Uterus (tissue), 2 donors: ENCODE data around the gene UNC13D.

Experiments used
- POLR2A ChIP-seq, 2 donors: fragments of 450-650 bp; IDR thresholded peaks; one replicate each; pipeline ENCODE4 v1.6.1; 2016; ENCODE audit warnings: antibody characterized with exemption in 2 of 2, mild to moderate bottlenecking in 1 of 2, moderate library complexity in 1 of 2
- TF ChIP-seq, protein P1 (sequence below), 4 experiments: fragments of 200-600 bp in 2 of 4; fragments of 450-650 bp in 2 of 4; sonication (generic) in 2 of 4; IDR thresholded peaks; one replicate each; pipeline ENCODE4 v1.5.1; 2016 to 2019; ENCODE audit warnings: antibody characterized with exemption in 4 of 4, mild to moderate bottlenecking in 2 of 4, moderate library complexity in 1 of 4

DNA sequence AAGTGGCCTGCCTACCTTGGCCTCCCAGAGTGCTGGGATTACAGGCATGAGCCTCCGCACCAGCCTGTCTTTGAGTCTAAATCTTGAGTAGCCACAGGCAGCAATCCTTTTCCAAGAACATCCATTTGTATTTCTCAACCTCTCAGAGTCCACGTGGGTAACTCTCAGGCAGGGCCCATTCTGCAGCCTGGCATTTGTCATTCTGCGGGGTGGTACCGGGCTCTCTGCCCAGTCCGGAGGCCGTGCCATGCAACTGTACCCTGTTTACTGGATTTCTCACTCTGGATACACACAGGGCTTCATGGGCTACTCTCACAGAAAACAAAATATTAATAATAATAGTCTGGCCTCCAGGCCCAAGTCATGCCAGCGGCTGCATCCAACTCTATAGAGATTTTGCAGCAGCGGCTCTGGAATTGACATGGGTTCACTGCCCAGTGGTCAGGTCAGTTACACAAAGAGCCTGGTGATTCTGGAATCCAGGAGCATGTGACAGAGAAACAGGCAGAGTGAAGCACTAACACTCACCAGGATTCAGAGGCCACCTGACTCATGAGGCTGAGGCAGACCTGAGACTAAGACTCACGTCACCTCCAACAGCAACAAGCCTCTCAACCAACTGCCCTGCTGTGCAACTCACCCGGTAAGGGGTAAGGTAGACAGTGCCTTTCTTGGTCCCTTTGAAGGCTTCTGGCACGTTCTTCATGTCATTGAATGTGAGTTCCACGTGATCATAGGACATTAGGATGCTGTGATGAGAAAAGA, 6.9 kb upstream of the UNC13D start:
- TF ChIP-seq POLR2A (IDR thresholded peaks at IDR 0.05): no peak
- TF ChIP-seq, protein P1, sequence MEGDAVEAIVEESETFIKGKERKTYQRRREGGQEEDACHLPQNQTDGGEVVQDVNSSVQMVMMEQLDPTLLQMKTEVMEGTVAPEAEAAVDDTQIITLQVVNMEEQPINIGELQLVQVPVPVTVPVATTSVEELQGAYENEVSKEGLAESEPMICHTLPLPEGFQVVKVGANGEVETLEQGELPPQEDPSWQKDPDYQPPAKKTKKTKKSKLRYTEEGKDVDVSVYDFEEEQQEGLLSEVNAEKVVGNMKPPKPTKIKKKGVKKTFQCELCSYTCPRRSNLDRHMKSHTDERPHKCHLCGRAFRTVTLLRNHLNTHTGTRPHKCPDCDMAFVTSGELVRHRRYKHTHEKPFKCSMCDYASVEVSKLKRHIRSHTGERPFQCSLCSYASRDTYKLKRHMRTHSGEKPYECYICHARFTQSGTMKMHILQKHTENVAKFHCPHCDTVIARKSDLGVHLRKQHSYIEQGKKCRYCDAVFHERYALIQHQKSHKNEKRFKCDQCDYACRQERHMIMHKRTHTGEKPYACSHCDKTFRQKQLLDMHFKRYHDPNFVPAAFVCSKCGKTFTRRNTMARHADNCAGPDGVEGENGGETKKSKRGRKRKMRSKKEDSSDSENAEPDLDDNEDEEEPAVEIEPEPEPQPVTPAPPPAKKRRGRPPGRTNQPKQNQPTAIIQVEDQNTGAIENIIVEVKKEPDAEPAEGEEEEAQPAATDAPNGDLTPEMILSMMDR (IDR thresholded peaks at IDR 0.05): no peak
